ENCODE measurements around the gene DNAJA4. TPM values are rescaled to one million over a fixed set of nuclear protein-coding genes. Genes with fewer than 3 reads are reported as not detected.

Gene DNAJA4
- total RNA-seq = not detected in 2 replicates
- long read RNA-seq = 0 reads

DNA sequence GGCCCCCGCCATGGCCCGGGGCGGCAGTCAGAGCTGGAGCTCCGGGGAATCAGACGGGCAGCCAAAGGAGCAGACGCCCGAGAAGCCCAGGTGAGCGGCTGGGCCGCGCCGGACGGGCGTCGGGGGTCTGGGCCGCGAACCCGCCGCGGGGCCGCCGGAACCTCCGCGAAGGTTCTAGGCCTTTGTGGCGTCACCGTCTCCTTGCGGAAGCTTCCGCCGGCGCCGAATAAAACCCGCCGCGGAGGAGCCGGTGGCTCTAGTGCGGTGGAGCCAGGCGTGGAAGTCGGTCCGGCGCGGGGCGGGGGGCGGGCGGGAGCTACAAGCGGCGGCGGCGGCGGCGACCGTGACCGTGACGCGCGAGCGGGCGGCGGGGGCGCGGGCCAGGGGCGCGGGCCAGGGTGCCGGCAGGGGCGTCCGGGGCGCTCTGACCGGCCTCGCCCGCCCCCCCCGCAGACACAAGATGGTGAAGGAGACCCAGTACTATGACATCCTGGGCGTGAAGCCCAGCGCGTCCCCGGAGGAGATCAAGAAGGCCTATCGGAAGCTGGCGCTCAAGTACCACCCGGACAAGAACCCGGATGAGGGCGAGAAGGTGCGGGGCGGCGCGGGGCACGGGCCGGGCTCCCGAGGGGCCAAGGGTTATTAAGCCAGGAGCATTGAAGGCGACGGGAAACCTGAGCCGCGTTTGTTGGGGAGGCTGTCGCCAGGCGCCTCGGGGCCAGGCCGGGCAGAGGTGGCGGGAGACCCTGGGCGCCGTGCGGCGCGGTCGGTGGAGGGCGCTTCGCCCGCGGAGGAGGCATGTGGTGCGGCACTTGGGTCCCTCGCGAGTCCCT lies at the start of gene DNAJA4:
DNAJA4 (plus strand) TSS at position 259 of the 833 bp plus-strand sequence; CDS start at position 461, 202 bp downstream.
- Mint-ChIP-seq H3K9me3 (ENCODE audit: unreplicated experiment) (no peaks in the 10 kb centered on the region), H3K36me3 (ENCODE audit: unreplicated experiment) (no peaks in the 10 kb centered on the region), H3K27me3 (ENCODE audit: unreplicated experiment) (peaks cover 6% of the 10 kb centered on the region), H3K4me3 (ENCODE audit: unreplicated experiment) (no peak within 1 kb of the TSS), H3K4me1 (ENCODE audit: unreplicated experiment) (no peaks in the 10 kb centered on the region), H3K27ac (ENCODE audit: unreplicated experiment) (no peak within 1 kb of the TSS)
- no peak for DNase-seq (ENCODE audit: extremely low spot score, unreplicated experiment)
- TF ChIP-seq, protein P1, sequence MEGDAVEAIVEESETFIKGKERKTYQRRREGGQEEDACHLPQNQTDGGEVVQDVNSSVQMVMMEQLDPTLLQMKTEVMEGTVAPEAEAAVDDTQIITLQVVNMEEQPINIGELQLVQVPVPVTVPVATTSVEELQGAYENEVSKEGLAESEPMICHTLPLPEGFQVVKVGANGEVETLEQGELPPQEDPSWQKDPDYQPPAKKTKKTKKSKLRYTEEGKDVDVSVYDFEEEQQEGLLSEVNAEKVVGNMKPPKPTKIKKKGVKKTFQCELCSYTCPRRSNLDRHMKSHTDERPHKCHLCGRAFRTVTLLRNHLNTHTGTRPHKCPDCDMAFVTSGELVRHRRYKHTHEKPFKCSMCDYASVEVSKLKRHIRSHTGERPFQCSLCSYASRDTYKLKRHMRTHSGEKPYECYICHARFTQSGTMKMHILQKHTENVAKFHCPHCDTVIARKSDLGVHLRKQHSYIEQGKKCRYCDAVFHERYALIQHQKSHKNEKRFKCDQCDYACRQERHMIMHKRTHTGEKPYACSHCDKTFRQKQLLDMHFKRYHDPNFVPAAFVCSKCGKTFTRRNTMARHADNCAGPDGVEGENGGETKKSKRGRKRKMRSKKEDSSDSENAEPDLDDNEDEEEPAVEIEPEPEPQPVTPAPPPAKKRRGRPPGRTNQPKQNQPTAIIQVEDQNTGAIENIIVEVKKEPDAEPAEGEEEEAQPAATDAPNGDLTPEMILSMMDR (IDR thresholded peaks at IDR 0.05) = no peak

DNA sequence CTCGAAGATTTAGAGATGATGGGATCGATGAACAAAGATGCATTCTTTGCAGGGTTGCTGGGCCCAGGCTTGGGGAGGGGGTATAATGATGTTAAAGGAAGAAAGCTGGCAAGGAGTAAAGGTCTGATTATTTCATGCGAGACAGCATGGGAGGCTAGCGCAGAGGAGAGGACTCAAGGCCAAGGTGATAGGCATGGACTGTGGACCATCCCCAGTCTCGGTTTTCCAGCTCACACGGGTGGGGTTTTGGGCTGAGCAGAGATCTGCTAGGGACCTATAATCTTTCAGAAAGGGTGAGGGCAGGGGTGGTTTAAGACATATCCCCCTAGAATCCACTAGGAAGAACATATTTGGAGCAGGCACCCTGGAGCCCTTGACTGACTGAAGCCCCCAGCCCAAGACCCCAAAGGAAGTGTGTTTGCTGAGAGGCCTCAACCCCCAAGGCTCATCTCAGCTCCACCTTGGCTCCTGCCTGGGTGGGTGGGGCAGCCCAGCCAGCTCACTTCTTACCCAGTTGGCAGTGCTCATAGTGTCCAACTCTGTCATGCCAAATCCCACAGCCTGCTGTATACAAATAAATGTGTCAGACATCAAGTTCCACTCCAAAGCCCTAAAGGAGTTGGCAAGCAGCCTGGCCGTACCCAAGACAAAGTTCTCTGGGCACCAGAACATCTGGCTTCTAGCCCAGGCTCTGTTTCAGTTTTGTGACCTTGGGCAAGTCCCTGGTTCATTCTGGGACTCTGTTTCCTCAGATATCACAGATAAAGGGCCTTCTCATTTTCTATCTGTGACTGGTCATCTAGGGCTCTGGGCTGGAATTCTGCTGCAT lies 47.9 kb upstream of the DNAJA4 start:
- H3K4me1 Mint-ChIP-seq (ENCODE audit: unreplicated experiment) = peaks cover 29% of the 10 kb centered on the region

DNA sequence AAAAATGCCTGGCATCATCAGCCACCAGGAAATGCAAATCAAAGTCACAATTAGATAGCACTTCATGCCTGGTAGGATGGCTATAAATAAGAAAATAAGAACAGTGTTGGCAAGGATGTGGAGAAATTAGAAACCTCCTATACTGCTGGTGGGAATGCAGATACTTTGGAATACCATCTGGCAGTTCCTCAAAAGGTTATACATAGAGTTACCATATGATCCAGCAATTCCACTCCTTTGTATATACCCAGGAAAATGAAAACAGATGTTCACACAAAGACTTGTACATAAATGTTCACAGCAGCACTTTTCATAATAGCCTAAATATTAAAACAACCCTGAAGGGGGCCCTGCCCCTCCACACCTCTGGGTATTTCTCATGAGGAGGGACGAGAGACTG lies 43.6 kb upstream of the DNAJA4 start:
- DNase-seq (ENCODE audit: extremely low spot score, unreplicated experiment) = no peak
- Mint-ChIP-seq H3K9me3 (ENCODE audit: unreplicated experiment) (peaks cover 4% of the 10 kb centered on the region), H3K4me1 (ENCODE audit: unreplicated experiment) (peaks cover 13% of the 10 kb centered on the region), H3K4me3 (ENCODE audit: unreplicated experiment) (no peak overlapping the region), H3K27me3 (ENCODE audit: unreplicated experiment) (peaks cover 14% of the 10 kb centered on the region), H3K27ac (ENCODE audit: unreplicated experiment) (no peak overlapping the region), H3K36me3 (ENCODE audit: unreplicated experiment) (no peaks in the 10 kb centered on the region)
- TF ChIP-seq, protein P1 (IDR thresholded peaks at IDR 0.05) = no peak

More for the DNA sequence above, 47.9 kb upstream of the DNAJA4 start:
- Mint-ChIP-seq H3K9me3 (ENCODE audit: unreplicated experiment) (peaks cover 4% of the 10 kb centered on the region), H3K27ac (ENCODE audit: unreplicated experiment) (no peak overlapping the region), H3K27me3 (ENCODE audit: unreplicated experiment) (peaks cover 5% of the 10 kb centered on the region), H3K36me3 (ENCODE audit: unreplicated experiment) (no peaks in the 10 kb centered on the region), H3K4me3 (ENCODE audit: unreplicated experiment) (no peak overlapping the region)
- TF ChIP-seq, protein P1 (IDR thresholded peaks at IDR 0.05) = no peak
- DNase-seq (ENCODE audit: extremely low spot score, unreplicated experiment) = no peak

DNA sequence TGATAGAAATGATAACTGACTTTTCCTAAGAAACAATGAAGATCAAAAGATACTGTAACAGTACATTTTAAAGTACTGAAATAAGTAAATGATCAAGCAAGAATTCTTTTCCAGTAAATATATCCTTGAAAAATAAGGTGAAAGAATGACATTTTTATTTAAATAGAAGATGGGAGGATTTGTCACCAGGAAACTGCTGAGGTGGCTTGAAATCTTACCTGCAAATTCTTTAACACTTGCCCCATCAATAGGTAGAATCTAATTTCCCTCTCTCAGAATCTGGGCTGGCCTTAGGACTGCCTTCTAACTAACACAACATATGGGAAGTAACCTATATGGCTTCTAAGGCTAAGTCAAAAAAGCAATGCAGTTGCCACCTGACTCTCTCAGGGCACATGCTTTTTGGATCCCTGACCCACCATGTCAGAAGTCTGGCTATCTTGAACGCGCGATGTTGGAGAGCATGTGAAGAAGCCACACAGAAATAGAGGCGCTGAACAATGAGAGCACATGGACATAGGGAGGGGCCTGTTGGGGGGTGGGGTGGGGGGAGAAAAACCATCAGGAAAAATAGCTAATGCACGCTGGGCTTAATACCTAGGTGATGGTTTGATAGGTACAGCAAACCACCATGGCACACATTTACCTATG lies 41.5 kb upstream of the DNAJA4 start:
- DNase-seq (ENCODE audit: extremely low spot score, unreplicated experiment) = no peak
- TF ChIP-seq, protein P1 (IDR thresholded peaks at IDR 0.05) = no peak
- Mint-ChIP-seq H3K27me3 (ENCODE audit: unreplicated experiment) (peaks cover 15% of the 10 kb centered on the region), H3K4me1 (ENCODE audit: unreplicated experiment) (peaks cover 7% of the 10 kb centered on the region), H3K27ac (ENCODE audit: unreplicated experiment) (no peak overlapping the region), H3K36me3 (ENCODE audit: unreplicated experiment) (no peaks in the 10 kb centered on the region), H3K9me3 (ENCODE audit: unreplicated experiment) (peaks cover 4% of the 10 kb centered on the region), H3K4me3 (ENCODE audit: unreplicated experiment) (no peak overlapping the region)

Measured in osteocyte (in vitro differentiated cells).